CD4-positive, alpha-beta T cell treated with Interleukin-2 at 100 ng/mL for 4 hours (primary cell): Measurements from ENCODE around the gene AMD1.
"Not testable (repeated sequence)": the region's sequence is repeated elsewhere in the genome, so short reads cannot be mapped to it uniquely, and the experiment has no call there.

Experiments used
- DNase-seq: peaks from one replicate; pipeline ENCODE4 v3.0.0-alpha.2; 2020; ENCODE audit warnings: low spot score

AMD1 gene

DNA sequence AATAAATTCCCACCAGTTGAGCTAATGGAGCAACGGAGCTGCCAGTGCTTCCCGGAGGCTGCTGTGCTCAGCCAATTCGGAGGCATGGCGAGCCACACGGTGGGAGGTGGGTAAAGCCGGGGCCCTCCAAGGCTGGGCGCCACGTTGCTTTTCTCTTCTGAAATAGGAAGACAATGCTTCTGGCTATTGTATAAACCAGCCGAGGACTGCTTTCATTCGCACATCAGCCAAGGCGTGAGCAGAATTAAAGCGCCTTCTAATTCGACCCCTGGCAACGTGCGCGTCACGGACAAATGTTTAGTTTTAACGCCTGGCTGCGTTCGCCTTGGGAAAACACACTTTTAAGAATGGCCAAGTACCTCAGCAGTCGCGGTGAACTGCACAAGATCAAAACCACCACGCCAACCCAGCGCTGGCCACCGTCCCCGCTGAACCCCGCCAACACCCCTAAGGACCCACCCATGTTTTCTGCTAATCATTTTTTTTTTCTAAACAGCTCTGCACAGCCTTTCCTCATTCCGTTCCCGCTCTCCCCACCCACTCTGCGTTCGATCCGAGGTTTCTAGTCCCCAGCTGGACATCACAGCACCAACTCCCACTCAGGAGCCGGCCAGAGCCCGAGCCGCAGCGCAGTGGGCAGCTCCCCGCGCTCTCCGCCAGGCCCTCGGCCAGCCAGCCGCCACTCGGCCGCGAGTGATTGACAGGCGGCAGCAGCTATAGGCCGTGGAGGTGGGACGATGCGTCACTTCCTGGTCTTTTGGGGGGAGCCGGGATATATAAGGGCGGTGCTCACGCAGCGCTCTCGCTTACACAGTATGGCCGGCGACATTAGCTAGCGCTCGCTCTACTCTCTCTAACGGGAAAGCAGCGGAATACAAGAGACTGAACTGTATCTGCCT is at the start of gene AMD1:
TSS of gene AMD1 (plus strand) at position 805 of the 899 bp plus-strand sequence. CDS start 321 bp downstream, outside the sequence.
- DNase-seq = peak; percentile 96

DNA sequence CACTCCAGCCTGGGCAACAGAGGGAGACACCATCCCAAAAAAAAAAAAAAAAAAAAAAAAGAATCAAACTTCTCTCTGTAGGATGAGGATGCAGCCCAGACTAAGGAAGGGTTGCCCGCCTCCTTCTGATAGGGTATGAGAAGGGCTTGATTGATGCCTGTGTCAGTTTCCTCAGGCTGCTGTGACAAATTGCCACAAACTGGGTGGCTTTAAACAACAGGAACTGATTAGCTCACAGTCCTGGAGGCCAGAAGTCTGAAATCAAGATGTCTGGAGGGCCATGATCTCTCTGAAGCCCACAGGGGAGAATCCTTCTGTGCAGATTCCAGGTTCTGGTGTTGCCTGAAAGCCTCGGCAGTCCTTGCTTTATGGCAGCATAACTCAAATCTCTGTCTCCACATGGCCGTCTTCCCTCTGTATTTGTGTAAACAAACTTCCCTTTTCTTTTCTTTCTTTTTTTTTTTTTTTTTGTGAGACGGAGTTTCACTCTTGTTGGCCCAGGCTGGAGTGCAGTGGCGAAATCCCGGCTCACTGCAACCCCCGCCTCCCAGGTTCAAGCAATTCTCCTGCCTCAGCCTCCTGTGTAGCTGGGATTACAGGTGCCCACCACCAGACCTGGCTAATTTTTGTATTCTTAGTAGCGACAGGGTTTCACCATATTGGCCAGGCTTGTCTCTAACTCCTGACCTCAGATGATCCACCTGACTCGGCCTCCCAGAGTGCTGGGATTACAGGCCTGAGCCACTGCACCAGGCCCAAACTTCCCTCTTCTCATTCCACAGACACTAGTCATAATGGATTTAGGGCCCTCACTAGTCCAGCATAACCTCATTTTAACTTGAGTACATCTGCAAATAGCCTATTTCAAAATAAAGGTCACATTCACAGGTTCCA is 48.1 kb upstream of the AMD1 start:
- no peak for DNase-seq

GRCh38 chr6:110828396-110828795 is 46.2 kb upstream of the AMD1 start:
- DNase-seq = no peak

DNA sequence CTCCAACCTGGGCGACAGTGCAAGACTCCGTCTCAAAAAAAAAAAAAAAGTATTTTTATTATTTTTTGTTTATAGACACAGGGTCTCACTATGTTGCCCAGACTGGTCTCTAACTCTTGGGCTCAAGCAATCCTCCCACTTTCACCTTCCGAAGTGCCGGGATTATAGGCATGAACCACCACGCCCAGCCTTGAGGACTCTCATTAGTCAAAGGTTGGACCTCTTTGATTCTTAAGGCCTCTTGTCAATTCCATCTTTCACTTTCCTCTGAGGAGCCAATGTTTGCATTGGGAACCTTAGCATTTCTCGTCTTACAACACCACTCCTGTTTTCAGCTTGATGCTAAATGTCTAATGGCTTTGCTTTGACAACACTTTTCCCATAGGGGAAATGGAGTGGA is 43.2 kb upstream of the AMD1 start:
- DNase-seq = no peak

- DNase-seq = no peak
Measured at GRCh38 chr6:110833831-110834230, 40.8 kb upstream of the AMD1 start.

DNA sequence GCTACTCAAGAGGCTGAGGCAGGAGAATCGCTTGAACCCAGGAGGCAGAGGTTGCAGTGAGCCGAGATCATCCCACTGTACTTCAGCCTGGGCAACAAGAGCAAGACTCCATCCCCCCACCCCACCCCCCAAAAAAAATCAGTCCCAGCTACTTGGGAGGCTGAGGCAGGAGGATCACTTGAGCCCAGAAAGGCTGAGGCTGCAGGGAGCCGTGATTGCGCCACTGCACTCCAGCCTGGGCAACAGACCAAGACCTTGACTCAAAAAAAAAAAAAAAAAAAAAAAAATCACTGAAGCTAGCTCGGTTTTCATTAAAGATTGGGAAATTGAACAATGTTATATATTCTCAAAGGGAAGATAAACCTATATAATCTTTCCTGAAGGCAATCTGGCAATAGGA is 38.8 kb upstream of the AMD1 start:
- DNase-seq = not testable (repeated sequence)

- no peak for DNase-seq
Measured at GRCh38 chr6:110841266-110841665, 33.3 kb upstream of the AMD1 start.

- DNase-seq = no peak
Measured at GRCh38 chr6:110849781-110850180, 24.8 kb upstream of the AMD1 start.

GRCh38 chr6:110852773-110853172 is 21.8 kb upstream of the AMD1 start:
- no peak for DNase-seq

GRCh38 chr6:110853754-110854477 is 20.7 kb upstream of the AMD1 start:
- DNase-seq = no peak

DNA sequence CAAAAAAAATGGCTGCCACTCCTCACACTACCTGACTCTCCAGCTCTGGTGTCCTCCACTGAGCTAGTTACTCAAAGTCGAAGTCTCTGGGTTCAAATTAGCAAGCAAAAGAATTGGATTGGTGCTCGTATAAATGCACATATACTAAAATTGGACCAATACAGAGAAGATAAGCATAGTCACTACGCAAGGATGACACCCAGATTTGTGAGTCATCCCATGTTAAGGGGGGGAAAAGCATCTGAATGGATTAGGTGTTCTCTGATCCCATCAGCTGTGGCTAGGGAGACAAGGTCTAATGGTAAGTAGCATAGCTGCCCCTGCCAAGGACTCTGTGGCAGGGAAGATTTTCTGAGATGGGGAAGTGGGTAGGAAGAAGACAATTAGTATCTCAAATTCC is 18.3 kb upstream of the AMD1 start:
- no peak for DNase-seq

DNA sequence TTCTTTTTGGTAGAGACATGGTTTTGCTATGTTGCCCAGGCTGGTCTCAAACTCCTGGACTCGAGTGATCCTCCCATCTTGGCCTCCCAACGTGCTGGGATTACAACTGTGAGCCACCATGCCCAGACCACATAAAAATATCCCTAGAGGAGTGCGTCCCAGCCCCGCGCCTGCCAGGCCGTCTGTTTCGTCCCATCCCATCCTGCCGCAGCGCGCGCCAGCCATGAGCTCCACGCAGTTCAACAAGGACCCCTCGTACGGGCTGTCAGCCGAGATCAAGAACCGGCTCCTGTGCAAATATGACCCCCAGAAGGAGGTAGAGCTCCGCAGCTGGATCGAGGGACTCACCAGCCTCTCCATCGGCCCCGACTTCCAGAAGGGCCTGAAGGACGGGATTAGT is 16.6 kb upstream of the AMD1 start:
- DNase-seq = no peak

- no peak for DNase-seq
Measured at GRCh38 chr6:110858562-110859214, 15.9 kb upstream of the AMD1 start.

DNA sequence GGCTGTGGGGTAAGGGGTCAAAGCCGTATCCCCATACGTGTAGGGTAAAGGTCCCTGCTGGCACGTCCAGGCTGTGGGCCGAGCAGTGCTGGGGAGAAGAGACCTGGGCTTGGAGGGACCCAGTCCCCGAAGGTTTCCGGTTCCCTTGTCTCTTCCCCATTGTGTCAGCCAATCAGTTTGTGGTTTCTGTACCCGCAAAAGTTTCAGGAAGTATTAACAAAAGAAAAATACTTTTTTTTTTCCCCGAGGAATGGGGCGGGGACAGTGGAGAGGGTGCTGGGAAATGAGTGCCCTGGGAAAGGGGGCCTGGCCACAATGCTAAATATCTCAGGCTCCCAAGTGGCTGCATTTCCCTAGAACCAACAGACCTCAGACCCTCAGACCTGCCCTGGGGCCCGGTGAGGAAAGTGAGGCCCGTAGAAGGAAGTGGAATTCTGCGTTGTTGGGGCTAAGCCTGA is 15.2 kb upstream of the AMD1 start:
- no peak for DNase-seq

DNA sequence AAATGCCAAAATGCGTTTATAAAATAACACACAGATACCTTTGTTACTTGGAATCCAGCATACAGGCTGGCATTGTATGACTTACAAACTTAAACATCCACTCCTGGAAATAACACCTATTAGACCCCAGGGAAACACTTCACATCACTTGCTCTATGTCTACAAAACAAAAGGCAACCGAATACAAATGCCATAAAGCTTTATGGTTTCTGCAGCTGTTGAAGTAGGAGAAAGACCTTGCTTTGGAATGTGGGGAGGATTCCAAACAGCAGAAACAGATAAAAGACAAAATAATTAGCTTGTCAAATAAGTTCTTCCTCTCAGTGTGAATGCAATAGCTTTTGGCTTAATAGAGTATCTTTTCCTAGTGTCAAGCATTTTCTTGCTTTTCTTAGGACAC is 9.8 kb upstream of the AMD1 start:
- DNase-seq = no peak

DNA sequence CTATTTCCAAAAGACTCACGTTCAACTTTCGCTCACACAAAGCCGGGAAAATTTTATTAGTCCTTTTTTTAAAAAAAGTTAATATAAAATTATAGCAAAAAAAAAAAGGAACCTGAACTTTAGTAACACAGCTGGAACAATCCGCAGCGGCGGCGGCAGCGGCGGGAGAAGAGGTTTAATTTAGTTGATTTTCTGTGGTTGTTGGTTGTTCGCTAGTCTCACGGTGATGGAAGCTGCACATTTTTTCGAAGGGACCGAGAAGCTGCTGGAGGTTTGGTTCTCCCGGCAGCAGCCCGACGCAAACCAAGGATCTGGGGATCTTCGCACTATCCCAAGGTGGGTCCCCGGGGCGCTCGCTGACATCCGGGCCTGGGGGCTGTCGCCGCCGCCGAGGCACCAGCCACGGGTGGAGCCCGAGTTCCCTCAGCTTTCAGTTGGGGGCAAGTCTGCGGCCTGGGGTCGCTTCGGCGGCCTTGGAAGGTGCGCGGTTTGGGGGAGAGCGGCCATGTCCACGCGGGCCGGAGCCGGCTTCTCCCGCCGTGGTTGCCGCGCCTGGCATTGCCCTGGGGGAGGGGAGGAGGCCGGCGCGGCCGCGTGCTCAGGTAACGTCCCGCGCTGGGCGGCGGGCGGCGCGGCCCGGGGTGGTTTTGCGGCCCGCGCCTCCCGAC is 429 bp downstream of the AMD1 start:
- no peak for DNase-seq

DNA sequence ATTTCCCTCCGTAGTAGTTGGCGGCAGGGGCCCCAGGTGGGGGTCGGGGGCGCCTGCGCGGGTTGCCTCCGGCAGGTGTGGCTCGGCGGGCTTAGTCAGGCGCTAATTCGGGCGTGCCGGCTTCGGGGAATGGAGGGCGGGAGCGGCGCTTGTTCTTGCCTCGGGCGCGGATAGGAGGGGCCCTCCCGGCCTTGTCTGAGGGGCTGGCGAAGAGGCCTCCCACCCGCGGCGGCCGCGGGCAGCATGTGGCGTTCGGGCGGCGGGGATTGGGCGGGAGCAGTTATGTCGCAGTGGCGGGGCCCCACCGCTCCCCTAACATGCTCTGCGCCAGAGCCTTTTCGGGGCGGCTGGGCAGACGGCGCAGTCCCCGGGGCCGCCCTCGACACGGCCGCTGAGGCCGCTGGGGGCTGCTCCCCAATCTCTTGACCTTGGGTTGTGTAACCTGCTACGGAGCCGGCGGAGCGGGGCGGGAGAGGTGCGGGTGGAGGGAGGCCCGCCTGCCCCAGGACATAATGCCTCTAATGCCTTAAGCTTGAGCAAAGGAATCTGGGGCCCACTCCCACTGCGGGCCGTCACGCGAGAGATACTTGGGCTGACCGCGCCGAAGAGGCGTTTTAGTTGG is 1.1 kb downstream of the AMD1 start:
- DNase-seq = peak; percentile 78

- peak; percentile 52 for DNase-seq
Measured at GRCh38 chr6:110876170-110876773, 1.7 kb downstream of the AMD1 start.

GRCh38 chr6:110876806-110877564 is 2.4 kb downstream of the AMD1 start:
- DNase-seq = no peak
